ENCODE data around the gene NID2. TPM values are rescaled to one million over a fixed set of nuclear protein-coding genes. Genes with fewer than 3 reads are reported as not detected.

Gene NID2
- total and polyA plus RNA-seq, 2 donors (not counting 1 experiment from before 2014, with no cell fraction given): 181 to 2,513 TPM

- no peaks in the 10 kb centered on the region for H3K36me3 ChIP-seq (ENCODE audit: control insufficient read depth, insufficient read depth, low read length)
- H4K20me1 ChIP-seq (ENCODE audit: control insufficient read depth, extremely low read depth, insufficient read depth, low read length): no peaks in the 10 kb centered on the region
- peaks cover 19% of the 10 kb centered on the region for H3K79me2 ChIP-seq (ENCODE audit: control insufficient read depth, insufficient read depth, low read length)
- H3K4me1 ChIP-seq (ENCODE audit: control insufficient read depth, extremely low read depth, insufficient read depth, low read length): peaks cover 34% of the 10 kb centered on the region
- H3K27ac ChIP-seq (ENCODE audit: insufficient read depth, low read length): peak overlapping the region; percentile 43
- DNase-seq (ENCODE audit: low read depth in 2 of 2): no peak
- H3K9me3 ChIP-seq (ENCODE audit: control insufficient read depth, insufficient read depth, low read depth, low read length): no peaks in the 10 kb centered on the region
- no peak overlapping the region for H3K4me2 ChIP-seq (ENCODE audit: extremely low read depth, insufficient read depth, low read length)
- H3K4me3 ChIP-seq (replicated peaks in 1 of 4; ENCODE audit: control extremely low read depth in 1 of 4, insufficient read depth in 1 of 4, low read depth in 3 of 4, low read length in 4 of 4): no peak overlapping the region
- no peaks in the 10 kb centered on the region for H3K27me3 ChIP-seq (ENCODE audit: control insufficient read depth, insufficient read depth, low read length)
- no peak overlapping the region for H3K9ac ChIP-seq (ENCODE audit: insufficient read depth, low read length)
- no peak overlapping the region for H2AFZ ChIP-seq (ENCODE audit: low read length)
- TF ChIP-seq EZH2 (IDR thresholded peaks at IDR 0.05; ENCODE audit: low read length, missing control alignments) (no peak), CTCF (conservative IDR thresholded peaks at IDR 0.05 in 1 of 2, IDR thresholded peaks at IDR 0.05 in 1 of 2; ENCODE audit: low read depth in 1 of 2, low read length in 2 of 2) (no peak)
Measured at GRCh38 chr14:52072266-52072780, 3.5 kb upstream of the NID2 start.

GRCh38 chr14:52071675-52072074 lies 2.8 kb upstream of the NID2 start:
- Histone ChIP-seq H2AFZ (ENCODE audit: low read length) (no peak overlapping the region), H3K9ac (ENCODE audit: insufficient read depth, low read length) (no peak overlapping the region), H3K79me2 (ENCODE audit: control insufficient read depth, insufficient read depth, low read length) (peaks cover 25% of the 10 kb centered on the region), H3K4me3 (replicated peaks in 1 of 4; ENCODE audit: control extremely low read depth in 1 of 4, insufficient read depth in 1 of 4, low read depth in 3 of 4, low read length in 4 of 4) (no peak overlapping the region), H4K20me1 (ENCODE audit: control insufficient read depth, extremely low read depth, insufficient read depth, low read length) (no peaks in the 10 kb centered on the region), H3K27ac (ENCODE audit: insufficient read depth, low read length) (peak overlapping the region; percentile 43), H3K36me3 (ENCODE audit: control insufficient read depth, insufficient read depth, low read length) (no peaks in the 10 kb centered on the region), H3K4me1 (ENCODE audit: control insufficient read depth, extremely low read depth, insufficient read depth, low read length) (peaks cover 31% of the 10 kb centered on the region), H3K9me3 (ENCODE audit: control insufficient read depth, insufficient read depth, low read depth, low read length) (no peaks in the 10 kb centered on the region), H3K27me3 (ENCODE audit: control insufficient read depth, insufficient read depth, low read length) (no peaks in the 10 kb centered on the region), H3K4me2 (ENCODE audit: extremely low read depth, insufficient read depth, low read length) (no peak overlapping the region)
- peak in 1 of 2 donors; percentile 47 for TF ChIP-seq CTCF (conservative IDR thresholded peaks at IDR 0.05 in 1 of 2, IDR thresholded peaks at IDR 0.05 in 1 of 2; ENCODE audit: low read depth in 1 of 2, low read length in 2 of 2)
- no peak for TF ChIP-seq EZH2 (IDR thresholded peaks at IDR 0.05; ENCODE audit: low read length, missing control alignments)
- peak in 1 of 2 donors; percentile 83 for DNase-seq (ENCODE audit: low read depth in 2 of 2)

GRCh38 chr14:52070051-52070431 lies 1.2 kb upstream of the NID2 start:
- no peak for DNase-seq (ENCODE audit: low read depth in 2 of 2)
- Histone ChIP-seq H3K9ac (ENCODE audit: insufficient read depth, low read length) (peak overlapping the region; percentile 87), H3K4me3 (replicated peaks in 1 of 4; ENCODE audit: control extremely low read depth in 1 of 4, insufficient read depth in 1 of 4, low read depth in 3 of 4, low read length in 4 of 4) (peak overlapping the region in 3 of 4 experiments; percentile 42 to 98 (median 89))

More at GRCh38 chr14:52070051-52070431, 1.2 kb upstream of the NID2 start:
- H3K79me2 ChIP-seq (ENCODE audit: control insufficient read depth, insufficient read depth, low read length): peaks cover 36% of the 10 kb centered on the region
- no peak overlapping the region for H2AFZ ChIP-seq (ENCODE audit: low read length)
- H3K27me3 ChIP-seq (ENCODE audit: control insufficient read depth, insufficient read depth, low read length): no peaks in the 10 kb centered on the region
- peak overlapping the region; percentile 77 for H3K4me2 ChIP-seq (ENCODE audit: extremely low read depth, insufficient read depth, low read length)
- peaks cover 5% of the 10 kb centered on the region for H3K36me3 ChIP-seq (ENCODE audit: control insufficient read depth, insufficient read depth, low read length)
- no peak for TF ChIP-seq EZH2 (IDR thresholded peaks at IDR 0.05; ENCODE audit: low read length, missing control alignments)
- no peaks in the 10 kb centered on the region for H3K9me3 ChIP-seq (ENCODE audit: control insufficient read depth, insufficient read depth, low read depth, low read length)
- H3K4me1 ChIP-seq (ENCODE audit: control insufficient read depth, extremely low read depth, insufficient read depth, low read length): peaks cover 25% of the 10 kb centered on the region
- peak overlapping the region; percentile 80 for H3K27ac ChIP-seq (ENCODE audit: insufficient read depth, low read length)
- no peaks in the 10 kb centered on the region for H4K20me1 ChIP-seq (ENCODE audit: control insufficient read depth, extremely low read depth, insufficient read depth, low read length)
